RWPE2 (cell line): ENCODE data around the gene KIF1B.
"Not testable (repeated sequence)": the region's sequence is repeated elsewhere in the genome, so short reads cannot be mapped to it uniquely, and the experiment has no call there.

Experiments used
- ATAC-seq: fragments of 200-7000 bp; cut with Tn5 transposase; 3 replicates; pipeline ENCODE4 v1.9.1; 2021; ENCODE audit warnings: low read depth
- DNase-seq: peaks from one replicate; pipeline ENCODE4 v3.0.0-alpha.2; 2020; ENCODE audit warnings: low spot score
- H3K27ac ChIP-seq: fragments of 450-650 bp; 2 replicates; pipeline ENCODE4 v1.5.1; 2017; ENCODE audit warnings: mild to moderate bottlenecking; ENCODE audit not compliant: poor library complexity, severe bottlenecking
- H3K27me3 ChIP-seq: fragments of 250-450 bp; sonication (Bioruptor Pico); 2 replicates; pipeline ENCODE4 v1.5.1; 2021; ENCODE audit warnings: mild to moderate bottlenecking, moderate library complexity; ENCODE audit not compliant: insufficient read depth, poor library complexity, severe bottlenecking
- H3K36me3 ChIP-seq: fragments of 250-450 bp; sonication (Bioruptor Pico); 2 replicates; pipeline ENCODE4 v1.5.1; 2020; ENCODE audit warnings: low read depth, mild to moderate bottlenecking, moderate library complexity
- H3K4me1 ChIP-seq: fragments of 250-450 bp; sonication (Bioruptor Pico); 2 replicates; pipeline ENCODE4 v1.5.1; 2021; ENCODE audit warnings: mild to moderate bottlenecking, moderate library complexity; ENCODE audit not compliant: insufficient read depth, poor library complexity, severe bottlenecking
- H3K4me3 ChIP-seq: fragments of 250-450 bp; sonication (Bioruptor Pico); 2 replicates; pipeline ENCODE4 v1.5.1; 2021; ENCODE audit warnings: mild to moderate bottlenecking, moderate library complexity; ENCODE audit not compliant: severe bottlenecking
- H3K9me3 ChIP-seq: fragments of 250-450 bp; sonication (Bioruptor Pico); 2 replicates; pipeline ENCODE4 v1.5.1; 2021; ENCODE audit warnings: mild to moderate bottlenecking, moderate library complexity; ENCODE audit not compliant: severe bottlenecking
- TF ChIP-seq, protein P1 (sequence below): fragments of 450-650 bp; IDR thresholded peaks from one replicate; pipeline ENCODE4 v1.5.1; 2017; ENCODE audit warnings: mild to moderate bottlenecking, moderate library complexity; ENCODE audit not compliant: poor library complexity, severe bottlenecking

Gene KIF1B

DNA sequence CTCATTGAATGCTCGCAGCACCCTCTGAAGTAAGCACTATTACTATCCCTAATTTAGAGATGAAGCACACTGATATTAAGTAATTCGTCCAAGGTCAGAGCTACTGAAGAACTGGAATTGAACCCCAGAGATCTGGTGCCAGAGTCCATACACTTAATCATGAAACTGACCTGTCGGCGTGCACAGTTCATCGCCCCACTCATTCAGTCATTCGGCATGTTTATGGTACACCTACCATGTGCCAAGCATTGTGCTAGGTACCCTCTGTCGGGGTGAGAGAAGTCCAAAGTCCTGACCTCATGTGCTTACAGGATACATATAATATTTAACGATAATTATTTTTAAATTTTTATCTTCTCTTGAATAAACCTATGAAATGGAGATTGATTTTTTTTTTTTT lies 214.3 kb downstream of the KIF1B start:
- no peaks in the 10 kb centered on the region for H3K4me1 ChIP-seq
- no peak overlapping the region for H3K27ac ChIP-seq
- H3K4me3 ChIP-seq: no peak overlapping the region
- TF ChIP-seq, protein P1, sequence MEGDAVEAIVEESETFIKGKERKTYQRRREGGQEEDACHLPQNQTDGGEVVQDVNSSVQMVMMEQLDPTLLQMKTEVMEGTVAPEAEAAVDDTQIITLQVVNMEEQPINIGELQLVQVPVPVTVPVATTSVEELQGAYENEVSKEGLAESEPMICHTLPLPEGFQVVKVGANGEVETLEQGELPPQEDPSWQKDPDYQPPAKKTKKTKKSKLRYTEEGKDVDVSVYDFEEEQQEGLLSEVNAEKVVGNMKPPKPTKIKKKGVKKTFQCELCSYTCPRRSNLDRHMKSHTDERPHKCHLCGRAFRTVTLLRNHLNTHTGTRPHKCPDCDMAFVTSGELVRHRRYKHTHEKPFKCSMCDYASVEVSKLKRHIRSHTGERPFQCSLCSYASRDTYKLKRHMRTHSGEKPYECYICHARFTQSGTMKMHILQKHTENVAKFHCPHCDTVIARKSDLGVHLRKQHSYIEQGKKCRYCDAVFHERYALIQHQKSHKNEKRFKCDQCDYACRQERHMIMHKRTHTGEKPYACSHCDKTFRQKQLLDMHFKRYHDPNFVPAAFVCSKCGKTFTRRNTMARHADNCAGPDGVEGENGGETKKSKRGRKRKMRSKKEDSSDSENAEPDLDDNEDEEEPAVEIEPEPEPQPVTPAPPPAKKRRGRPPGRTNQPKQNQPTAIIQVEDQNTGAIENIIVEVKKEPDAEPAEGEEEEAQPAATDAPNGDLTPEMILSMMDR: no peak
- H3K9me3 ChIP-seq: no peaks in the 10 kb centered on the region
- no peaks in the 10 kb centered on the region for H3K27me3 ChIP-seq
- H3K36me3 ChIP-seq: peaks cover 15% of the 10 kb centered on the region
- DNase-seq (no peak), ATAC-seq (no peak)

DNA sequence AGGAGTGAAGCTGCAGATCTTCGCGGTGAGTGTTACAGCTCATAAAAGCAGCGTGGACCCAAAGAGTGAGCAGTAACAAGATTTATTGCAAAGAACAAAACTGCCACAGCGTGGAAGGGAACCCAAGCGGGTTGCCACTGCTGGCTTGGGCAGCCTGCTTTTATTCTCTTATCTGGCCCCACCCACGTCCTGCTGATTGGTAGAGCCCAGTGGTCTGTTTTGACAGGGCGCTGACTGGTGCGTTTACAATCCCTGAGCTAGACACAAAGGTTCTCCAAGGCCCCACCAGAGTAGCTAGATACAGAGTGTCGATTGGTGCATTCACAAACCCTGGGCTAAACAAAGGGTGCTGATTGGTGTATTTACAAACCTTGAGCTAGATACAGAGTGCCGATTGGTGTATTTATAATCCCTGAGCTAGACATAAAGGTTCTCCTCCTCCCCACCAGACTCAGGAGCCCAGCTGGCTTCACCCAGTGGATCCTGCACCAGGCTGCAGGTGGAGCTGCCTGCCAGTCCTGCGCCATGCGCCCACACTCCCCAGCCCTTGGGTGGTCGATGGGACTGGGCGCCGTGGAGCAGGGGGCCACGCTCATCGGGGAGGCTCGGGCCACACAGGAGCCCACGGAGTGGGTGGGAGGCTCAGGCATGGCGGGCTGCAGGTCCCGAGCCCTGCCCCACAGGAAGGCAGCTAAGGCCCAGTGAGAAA lies 215.6 kb downstream of the KIF1B start:
- not testable (repeated sequence) for H3K27ac ChIP-seq, H3K27me3 ChIP-seq, H3K36me3 ChIP-seq, DNase-seq, ATAC-seq, H3K9me3 ChIP-seq, H3K4me3 ChIP-seq, H3K4me1 ChIP-seq

DNA sequence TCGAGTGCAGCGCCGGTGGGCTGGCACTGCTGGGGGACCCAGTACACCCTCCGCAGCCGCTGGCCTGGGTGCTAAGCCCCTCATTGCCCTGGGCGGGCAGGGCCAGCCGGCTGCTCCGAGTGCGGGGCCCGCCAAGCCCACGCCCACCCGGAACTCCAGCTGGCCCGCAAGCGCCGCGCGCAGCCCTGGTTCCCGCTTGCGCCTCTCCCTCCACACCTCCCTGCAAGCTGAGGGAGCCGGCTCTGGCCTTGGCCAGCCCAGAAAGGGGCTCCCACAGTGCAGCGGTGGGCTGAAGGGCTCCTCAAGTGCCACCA lies 216.1 kb downstream of the KIF1B start:
- H3K4me1 ChIP-seq, DNase-seq, H3K4me3 ChIP-seq, H3K27ac ChIP-seq, H3K36me3 ChIP-seq, H3K9me3 ChIP-seq, H3K27me3 ChIP-seq, ATAC-seq: not testable (repeated sequence)

DNA sequence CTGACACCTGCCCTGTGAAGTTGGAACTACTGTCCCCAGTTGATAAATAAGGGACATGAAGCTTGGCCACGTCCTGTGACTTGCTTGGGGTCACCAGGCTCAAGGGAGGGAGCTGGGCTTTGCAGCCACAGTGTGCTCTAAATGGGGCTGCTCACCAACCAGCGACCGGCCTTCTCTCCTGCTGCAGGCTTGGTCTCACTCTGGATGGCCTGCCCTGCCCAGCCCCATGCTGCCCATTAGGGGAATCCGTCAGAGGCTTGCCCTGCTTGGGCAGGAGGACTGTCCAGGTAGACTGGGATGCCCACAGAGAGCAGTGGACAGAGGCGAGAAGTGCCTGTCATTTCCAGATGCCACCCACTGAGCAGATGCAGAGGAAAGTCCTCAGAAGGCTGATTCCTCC lies 218.6 kb downstream of the KIF1B start:
- Histone ChIP-seq H3K36me3 (no peaks in the 10 kb centered on the region; the same call in 1 of the 2 replicates), H3K27me3 (no peaks in the 10 kb centered on the region), H3K9me3 (no peaks in the 10 kb centered on the region), H3K4me1 (peaks cover 4% of the 10 kb centered on the region), H3K4me3 (no peak overlapping the region), H3K27ac (no peak overlapping the region)
- TF ChIP-seq, protein P1: no peak
- DNase-seq (no peak), ATAC-seq (no peak)

DNA sequence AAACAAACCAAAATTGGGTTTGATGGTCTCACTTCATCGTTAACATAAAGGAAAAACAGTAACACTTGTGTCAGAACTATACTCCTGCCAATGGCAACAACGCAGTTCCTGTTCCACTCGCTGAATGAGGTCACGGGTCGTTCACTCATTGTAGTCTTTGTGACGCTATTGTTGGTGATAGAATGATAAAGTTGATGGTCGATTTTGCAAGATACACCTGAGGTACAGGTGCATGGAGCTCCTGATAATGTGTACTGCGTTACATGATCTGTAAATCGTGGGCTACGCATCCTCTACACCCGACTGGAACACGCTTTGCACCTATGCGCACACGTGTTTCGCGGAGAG lies 219.5 kb downstream of the KIF1B start:
- no peak for ATAC-seq
- no peaks in the 10 kb centered on the region; the same call in 1 of the 2 replicates for H3K36me3 ChIP-seq
- DNase-seq: no peak
- H3K4me3 ChIP-seq: peak overlapping the region; percentile 56
- TF ChIP-seq, protein P1: no peak
- H3K27ac ChIP-seq: peak overlapping the region; percentile 41
- H3K9me3 ChIP-seq: no peaks in the 10 kb centered on the region
- peaks cover 4% of the 10 kb centered on the region for H3K4me1 ChIP-seq
- no peaks in the 10 kb centered on the region for H3K27me3 ChIP-seq
